H1 (cell line): Measurements from ENCODE around the gene CCDC71L. TPM values are rescaled to one million over a fixed set of nuclear protein-coding genes. Genes with fewer than 3 reads are reported as not detected.

Source experiments
- CTCF ChIA-PET: fragments of 300-600 bp; sonication (Branson Sonifier 250); formaldehyde crosslinking; loops from one replicate; lab custom pipeline; 2021; ENCODE audit not compliant: partially characterized antibody; lab: Charles Lee
- POLR2A ChIA-PET: fragments of 300-600 bp; sonication (Branson Sonifier 250); formaldehyde crosslinking; loops from one replicate; lab custom pipeline; 2021; ENCODE audit warnings: inconsistent platforms; ENCODE audit not compliant: partially characterized antibody; lab: Charles Lee
- DNase-seq, 2 experiments: peaks; one replicate each; pipeline versions ENCODE4 v3.0.0 to v3.0.0-alpha.2; 2010 to 2022; ENCODE audit warnings: low spot score in 2 of 2, low read depth in 1 of 2, mixed read lengths in 1 of 2
- FAIRE-seq: peaks from 2 replicates; lab custom pipeline; 2011; peaks lifted over from hg19 to GRCh38; lab: Jason Lieb, UNC
- H2AFZ ChIP-seq: 2 replicates; pipeline ENCODE4 v1.8.1; 2012; ENCODE audit warnings: low read length, inconsistent platforms
- H2AK5ac ChIP-seq: 2 replicates; pipeline ENCODE4 v1.6.1; 2013; ENCODE audit warnings: low read depth, low read length
- H2BK120ac ChIP-seq: replicated peaks from 2 replicates; pipeline ENCODE3; 2013; ENCODE audit warnings: low read depth, low read length, inconsistent platforms
- H2BK12ac ChIP-seq: 2 replicates; pipeline ENCODE4 v1.6.1; 2013; ENCODE audit warnings: low read depth, low read length
- H2BK15ac ChIP-seq: 2 replicates; pipeline ENCODE4 v1.6.1; 2013; ENCODE audit warnings: low read length
- H2BK20ac ChIP-seq: 2 replicates; pipeline ENCODE4 v1.6.1; 2013; ENCODE audit warnings: low read length
- H2BK5ac ChIP-seq: 2 replicates; pipeline ENCODE4 v1.6.1; 2013; ENCODE audit warnings: low read depth, low read length
- H3K14ac ChIP-seq: 2 replicates; pipeline ENCODE4 v1.6.1; 2013; ENCODE audit warnings: inconsistent platforms; ENCODE audit not compliant: insufficient read length
- H3K18ac ChIP-seq: 2 replicates; pipeline ENCODE4 v1.6.1; 2013; ENCODE audit warnings: low read length; ENCODE audit errors: extremely low read depth
- H3K23ac ChIP-seq: 2 replicates; pipeline ENCODE4 v1.6.1; 2013; ENCODE audit warnings: inconsistent platforms; ENCODE audit not compliant: insufficient read length
- H3K23me2 ChIP-seq: 2 replicates; pipeline ENCODE4 v1.6.1; 2013; ENCODE audit warnings: low read depth, low read length
- H3K27ac ChIP-seq: 2 replicates; pipeline ENCODE4 v1.6.1; 2011; ENCODE audit warnings: low read depth, low read length, inconsistent platforms
- H3K27me3 ChIP-seq, 4 experiments: replicated peaks in 1 of 4; 1 replicate in 1 of 4; 2 replicates in 3 of 4; pipeline versions ENCODE4 v1.6.1 to v1.8.1; 2011 to 2013; ENCODE audit warnings: low read length in 3 of 4, mild to moderate bottlenecking in 3 of 4, inconsistent platforms in 2 of 4, mixed read lengths in 2 of 4, moderate library complexity in 1 of 4; ENCODE audit not compliant: control insufficient read depth in 3 of 4, insufficient read depth in 3 of 4; ENCODE audit errors: extremely low read depth in 1 of 4
- H3K36me3 ChIP-seq, 4 experiments: 2 replicates each; pipeline versions ENCODE4 v1.6.1 to v1.8.1; 2011 to 2013; ENCODE audit warnings: mild to moderate bottlenecking in 4 of 4, low read length in 3 of 4, moderate library complexity in 2 of 4, control low read depth in 1 of 4, inconsistent platforms in 1 of 4; ENCODE audit not compliant: insufficient read depth in 4 of 4, control insufficient read depth in 2 of 4
- H3K4ac ChIP-seq: replicated peaks from 2 replicates; pipeline ENCODE3; 2013; ENCODE audit warnings: low read length, low read depth, mixed read lengths, inconsistent platforms; ENCODE audit not compliant: insufficient read length
- H3K4me1 ChIP-seq, 4 experiments: replicated peaks in 1 of 4; 1 replicate in 1 of 4; 2 replicates in 3 of 4; pipeline versions ENCODE4 v1.6.1 to v1.8.1; 2011 to 2013; ENCODE audit warnings: low read length in 3 of 4, inconsistent platforms in 2 of 4, mixed read lengths in 1 of 4; ENCODE audit not compliant: insufficient read depth in 4 of 4, control insufficient read depth in 3 of 4
- H3K4me2 ChIP-seq, 2 experiments: 2 replicates each; pipeline versions ENCODE4 v1.6.1 to v1.8.1; 2011 to 2013; ENCODE audit warnings: low read depth in 2 of 2, low read length in 2 of 2, control low read depth in 1 of 2, inconsistent platforms in 1 of 2, mild to moderate bottlenecking in 1 of 2; ENCODE audit not compliant: insufficient read depth in 1 of 2
- H3K4me3 ChIP-seq, 4 experiments: fragments of 200-600, 300-600 bp in 1 of 4; sonication (generic), shearing (Covaris generic), sonication (Bioruptor Twin) in 1 of 4; 2 replicates each; pipeline versions ENCODE4 v1.5.1 to v1.8.1; 2011 to 2016; ENCODE audit warnings: low read length in 4 of 4, low read depth in 3 of 4, control low read depth in 2 of 4, inconsistent platforms in 2 of 4, mild to moderate bottlenecking in 2 of 4, mixed read lengths in 1 of 4, moderate library complexity in 1 of 4; ENCODE audit not compliant: insufficient read depth in 2 of 4; ENCODE audit errors: extremely low read depth in 1 of 4
- H3K56ac ChIP-seq: replicated peaks from 2 replicates; pipeline ENCODE3; 2013; ENCODE audit warnings: low read depth, mild to moderate bottlenecking, mixed read lengths, low read length, inconsistent platforms; ENCODE audit not compliant: insufficient read length
- H3K79me1 ChIP-seq: 2 replicates; pipeline ENCODE4 v1.6.1; 2013; ENCODE audit warnings: low read depth, low read length, control low read depth
- H3K79me2 ChIP-seq, 2 experiments: 2 replicates each; pipeline versions ENCODE4 v1.6.1 to v1.8.1; 2012 to 2013; ENCODE audit warnings: low read length in 2 of 2, mild to moderate bottlenecking in 2 of 2, inconsistent platforms in 1 of 2; ENCODE audit not compliant: insufficient read depth in 2 of 2, control insufficient read depth in 1 of 2
- H3K9ac ChIP-seq, 4 experiments: replicated peaks in 1 of 4; 1 replicate in 1 of 4; 2 replicates in 3 of 4; pipeline versions ENCODE4 v1.6.1 to v1.8.1; 2011 to 2013; ENCODE audit warnings: low read depth in 3 of 4, low read length in 3 of 4, control low read depth in 2 of 4, mild to moderate bottlenecking in 2 of 4, moderate library complexity in 2 of 4, inconsistent platforms in 1 of 4; ENCODE audit errors: extremely low read depth in 1 of 4
- H3K9me3 ChIP-seq, 2 experiments: 2 replicates each; pipeline versions ENCODE4 v1.6.1 to v1.8.1; 2012 to 2013; ENCODE audit warnings: mild to moderate bottlenecking in 2 of 2, moderate library complexity in 2 of 2, control low read depth in 1 of 2, inconsistent platforms in 1 of 2, low read depth in 1 of 2, low read length in 1 of 2, mixed read lengths in 1 of 2; ENCODE audit not compliant: insufficient read depth in 2 of 2
- H4K20me1 ChIP-seq, 2 experiments: replicated peaks in 1 of 2; 2 replicates each; pipeline versions ENCODE3 to v1.8.1; 2011 to 2013; ENCODE audit warnings: inconsistent platforms in 2 of 2, low read length in 2 of 2, mild to moderate bottlenecking in 1 of 2; ENCODE audit not compliant: insufficient read depth in 2 of 2, control insufficient read depth in 1 of 2
- H4K5ac ChIP-seq: 2 replicates; pipeline ENCODE4 v1.6.1; 2013; ENCODE audit warnings: low read length, low read depth, mixed read lengths, inconsistent platforms; ENCODE audit not compliant: insufficient read length
- H4K8ac ChIP-seq: 2 replicates; pipeline ENCODE4 v1.8.0; 2013; ENCODE audit warnings: mild to moderate bottlenecking, moderate library complexity, low read length, inconsistent platforms; ENCODE audit not compliant: insufficient read depth; ENCODE audit errors: extremely low read depth
- H4K91ac ChIP-seq: replicated peaks from 2 replicates; pipeline ENCODE3; 2013; ENCODE audit warnings: low read length, mixed read lengths, inconsistent platforms; ENCODE audit not compliant: insufficient read length
- CBX5 ChIP-seq: fragments of 300-800, 300-1000 bp; sonication (generic); IDR thresholded peaks from 2 replicates; pipeline ENCODE4 v1.7.1; 2016; ENCODE audit warnings: antibody characterized with exemption, low read length, low read depth
- CEBPB ChIP-seq: IDR thresholded peaks from 2 replicates; pipeline ENCODE4 v1.6.1; 2012; ENCODE audit warnings: low read depth, low read length
- SUZ12 ChIP-seq: fragments of 200-600 bp; sonication (generic); IDR thresholded peaks from 2 replicates; pipeline ENCODE4 v1.6.1; 2012; ENCODE audit warnings: mild to moderate bottlenecking, inconsistent platforms, low read length, moderate library complexity, mixed read lengths
- WGBS, 2 experiments: shearing (Covaris generic) in 1 of 2; methylation state at CpG; one replicate each; pipeline versions ENCODE4 v1.1.6 to v1.1.7; 2013 to 2015; ENCODE audit warnings: low lambda C conversion rate in 2 of 2, mixed read lengths in 2 of 2, inconsistent platforms in 1 of 2, low coverage in 1 of 2, missing lambda C conversion rate in 1 of 2; ENCODE audit not compliant: insufficient replicate concordance in 2 of 2, insufficient coverage in 1 of 2, insufficient read length in 1 of 2; ENCODE audit errors: extremely low coverage in 1 of 2, missing lambda C conversion rate in 1 of 2; 5-methylcytosine and 5-hydroxymethylcytosine counted together
- polyA plus RNA-seq, 7 experiments: library from polyadenylated mRNA; depleted of rRNA in 3 of 7; stranded (reverse) in 5 of 7; unstranded in 2 of 7; fragments of >200 nt in 5 of 7; fragments of 200-250 nt in 2 of 7; gene quantifications; 1 replicate in 5 of 7; 2 replicates in 1 of 7; 4 replicates in 1 of 7; pipeline versions ENCODE4 v1.2.1 to v1.2.3, GENCODE V29; 2011 to 2013; ENCODE audit warnings: missing spikeins in 2 of 7, mixed read lengths in 2 of 7
- total RNA-seq: library from RNA; stranded (reverse); fragmentation: NEBNext Ultra II Directional; extraction: Animal tissue kit (Norgen Biotek cat#: 25700); gene quantifications from 2 replicates; pipeline ENCODE4 v1.2.1, GENCODE V29; 2021

The CCDC71L gene
- total and polyA plus RNA-seq, 2 of the 8 experiments (the other 6 are each of a cell fraction or from before 2014, with no cell fraction given), result 12.5 to 16.7 TPM

DNA sequence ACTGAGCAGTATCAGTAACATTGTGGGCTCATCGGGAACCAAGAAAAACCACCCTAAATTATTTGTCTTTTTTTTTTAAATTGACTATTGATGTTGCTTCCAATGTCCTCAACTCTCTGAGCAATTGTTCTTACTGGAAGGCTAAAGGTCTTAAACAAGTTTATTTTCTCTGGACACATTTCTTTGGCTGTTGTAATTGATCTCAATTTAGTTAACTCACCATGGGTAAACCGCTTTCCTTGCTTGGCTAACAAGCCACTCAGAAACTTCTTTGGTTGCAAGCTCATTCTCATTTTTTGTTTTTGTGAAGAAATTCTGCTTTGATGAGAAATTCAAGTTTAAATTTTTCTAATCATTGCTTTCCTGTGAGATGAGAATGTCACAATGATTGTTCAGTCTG is 25.5 kb downstream of the CCDC71L start:
- H2BK15ac ChIP-seq, result no peak overlapping the region
- no peak overlapping the region for H3K9ac ChIP-seq
- H3K23me2 ChIP-seq, result peaks cover 12% of the 10 kb centered on the region; the same call in 1 of the 2 replicates
- no peak overlapping the region for H2BK120ac ChIP-seq
- H3K9me3 ChIP-seq, result peaks cover 0 to 5% of the 10 kb centered on the region in 2 experiments; a peak in 2 of 4 replicates
- no peak overlapping the region for H2AFZ ChIP-seq
- H4K5ac ChIP-seq, result no peak overlapping the region
- H3K4me3 ChIP-seq, result no peak overlapping the region
- ChIA-PET POLR2A (interaction anchor here (0.7 kb wide), 1 partner anchor 459 kb away, joined by 3 read pairs; no protein-coding TSS in a partner anchor), CTCF (interaction anchor here (0.6 to 1.2 kb wide), 3 partner anchors 93 to 404 kb away, joined by 3 to 4 read pairs (median 3); no protein-coding TSS in a partner anchor)
- H3K79me2 ChIP-seq, result no peaks in the 10 kb centered on the region
- no peak overlapping the region for H2BK5ac ChIP-seq
- WGBS, 2 experiments, result 88% methylated on average over 2 of the region's 2 CpGs; no CpG with 5 or more reads in 1 of the 2 experiments
- no peaks in the 10 kb centered on the region for H3K27me3 ChIP-seq
- no peak overlapping the region for H3K23ac ChIP-seq
- no peak for DNase-seq
- H3K4ac ChIP-seq, result no peak overlapping the region
- H3K27ac ChIP-seq, result no peak overlapping the region
- H3K18ac ChIP-seq, result no peak overlapping the region
- H3K4me1 ChIP-seq, result no peaks in the 10 kb centered on the region
- no peak overlapping the region for H2AK5ac ChIP-seq
- no peaks in the 10 kb centered on the region for H4K20me1 ChIP-seq
- H2BK20ac ChIP-seq, result no peak overlapping the region
- H3K56ac ChIP-seq, result no peak overlapping the region
- no peak overlapping the region for H4K8ac ChIP-seq
- H3K4me2 ChIP-seq, result no peak overlapping the region
- H3K36me3 ChIP-seq, result no peaks in the 10 kb centered on the region
- no peak overlapping the region for H3K14ac ChIP-seq
- FAIRE-seq, result no peak
- H3K79me1 ChIP-seq, result no peaks in the 10 kb centered on the region
- no peak overlapping the region for H2BK12ac ChIP-seq
- no peak overlapping the region for H4K91ac ChIP-seq
- no peak for TF ChIP-seq CEBPB
- TF ChIP-seq CBX5, result no peak
- no peak for TF ChIP-seq SUZ12
